Activated T-cell treated with anti-CD3 and anti-CD28 coated beads, Interleukin-2, amount 50 U/mL, for 24 hours (primary cell): ENCODE results near the gene RNF180.
"Not testable (repeated sequence)": the region's sequence is repeated elsewhere in the genome, so short reads cannot be mapped to it uniquely, and the experiment has no call there.

Source experiments
- DNase-seq: peaks from one replicate; pipeline ENCODE4 v3.0.0-alpha.2; 2020
- H3K27ac Mint-ChIP-seq: 2 replicates; pipeline ENCODE4 v1.8.0; 2020; ENCODE audit warnings: mild to moderate bottlenecking, mixed read lengths
- H3K27me3 Mint-ChIP-seq: 2 replicates; pipeline ENCODE4 v1.8.0; 2020; ENCODE audit warnings: mixed read lengths
- H3K36me3 Mint-ChIP-seq: 2 replicates; pipeline ENCODE4 v1.8.0; 2020; ENCODE audit warnings: low read depth, mixed read lengths
- H3K4me1 Mint-ChIP-seq: 2 replicates; pipeline ENCODE4 v1.8.0; 2020; ENCODE audit warnings: low read depth, mixed read lengths
- H3K4me3 Mint-ChIP-seq: 2 replicates; pipeline ENCODE4 v1.8.0; 2020; ENCODE audit warnings: mild to moderate bottlenecking, moderate library complexity, mixed read lengths
- H3K9me3 Mint-ChIP-seq: 2 replicates; pipeline ENCODE4 v1.8.0; 2020; ENCODE audit warnings: mixed read lengths

The RNF180 gene

GRCh38 chr5:64285188-64286130 is 119.8 kb downstream of the RNF180 start:
- H3K36me3 Mint-ChIP-seq: no peaks in the 10 kb centered on the region
- H3K4me3 Mint-ChIP-seq: no peak overlapping the region

GRCh38 chr5:64286381-64286780 is 120.7 kb downstream of the RNF180 start:
- Mint-ChIP-seq H3K4me3 (no peak overlapping the region), H3K27ac (no peak overlapping the region), H3K4me1 (no peaks in the 10 kb centered on the region), H3K27me3 (no peaks in the 10 kb centered on the region), H3K36me3 (no peaks in the 10 kb centered on the region), H3K9me3 (peaks cover 24% of the 10 kb centered on the region)
- no peak for DNase-seq

More at GRCh38 chr5:64285188-64286130, 119.8 kb downstream of the RNF180 start:
- no peaks in the 10 kb centered on the region for H3K27me3 Mint-ChIP-seq
- peaks cover 20% of the 10 kb centered on the region for H3K9me3 Mint-ChIP-seq
- DNase-seq: no peak
- no peak overlapping the region for H3K27ac Mint-ChIP-seq
- no peaks in the 10 kb centered on the region for H3K4me1 Mint-ChIP-seq

- H3K9me3 Mint-ChIP-seq: peaks cover 20% of the 10 kb centered on the region
- H3K36me3 Mint-ChIP-seq, H3K27ac Mint-ChIP-seq, H3K4me1 Mint-ChIP-seq, H3K27me3 Mint-ChIP-seq, DNase-seq, H3K4me3 Mint-ChIP-seq: not testable (repeated sequence)
Observed at GRCh38 chr5:64288496-64288895, 122.9 kb downstream of the RNF180 start.

- Mint-ChIP-seq H3K4me1 (no peaks in the 10 kb centered on the region), H3K27me3 (no peaks in the 10 kb centered on the region), H3K27ac (no peak overlapping the region), H3K36me3 (no peaks in the 10 kb centered on the region), H3K4me3 (no peak overlapping the region), H3K9me3 (peaks cover 12% of the 10 kb centered on the region)
- no peak for DNase-seq
Observed at GRCh38 chr5:64292611-64293215, 127.1 kb downstream of the RNF180 start.

- no peaks in the 10 kb centered on the region for H3K4me1 Mint-ChIP-seq
- peaks cover 8% of the 10 kb centered on the region for H3K9me3 Mint-ChIP-seq
- H3K4me3 Mint-ChIP-seq: no peak overlapping the region
- no peak for DNase-seq
- no peaks in the 10 kb centered on the region for H3K27me3 Mint-ChIP-seq
- no peak overlapping the region for H3K27ac Mint-ChIP-seq
- no peaks in the 10 kb centered on the region for H3K36me3 Mint-ChIP-seq
Observed at GRCh38 chr5:64295101-64295500, 129.5 kb downstream of the RNF180 start.

GRCh38 chr5:64298586-64298985 is 132.9 kb downstream of the RNF180 start:
- no peaks in the 10 kb centered on the region for H3K9me3 Mint-ChIP-seq
- no peaks in the 10 kb centered on the region for H3K27me3 Mint-ChIP-seq
- no peak for DNase-seq
- no peak overlapping the region for H3K27ac Mint-ChIP-seq
- no peak overlapping the region for H3K4me3 Mint-ChIP-seq
- no peaks in the 10 kb centered on the region for H3K36me3 Mint-ChIP-seq
- no peaks in the 10 kb centered on the region for H3K4me1 Mint-ChIP-seq

- H3K9me3 Mint-ChIP-seq: no peaks in the 10 kb centered on the region
- no peak for DNase-seq
- no peaks in the 10 kb centered on the region for H3K36me3 Mint-ChIP-seq
- no peaks in the 10 kb centered on the region for H3K27me3 Mint-ChIP-seq
- no peak overlapping the region for H3K27ac Mint-ChIP-seq
- H3K4me3 Mint-ChIP-seq: no peak overlapping the region
- H3K4me1 Mint-ChIP-seq: no peaks in the 10 kb centered on the region
Observed at GRCh38 chr5:64299805-64300204, 134.2 kb downstream of the RNF180 start.

- no peak overlapping the region for H3K4me3 Mint-ChIP-seq
- no peaks in the 10 kb centered on the region for H3K27me3 Mint-ChIP-seq
- H3K36me3 Mint-ChIP-seq: no peaks in the 10 kb centered on the region
- no peaks in the 10 kb centered on the region for H3K4me1 Mint-ChIP-seq
- H3K27ac Mint-ChIP-seq: no peak overlapping the region
- H3K9me3 Mint-ChIP-seq: no peaks in the 10 kb centered on the region
- no peak for DNase-seq
Observed at GRCh38 chr5:64301566-64301965, 135.9 kb downstream of the RNF180 start.

- Mint-ChIP-seq H3K4me3 (no peak overlapping the region), H3K27me3 (no peaks in the 10 kb centered on the region), H3K4me1 (no peaks in the 10 kb centered on the region), H3K9me3 (no peaks in the 10 kb centered on the region), H3K27ac (no peak overlapping the region), H3K36me3 (no peaks in the 10 kb centered on the region)
- no peak for DNase-seq
Observed at GRCh38 chr5:64308135-64308534, 142.5 kb downstream of the RNF180 start.

- Mint-ChIP-seq H3K4me1 (no peaks in the 10 kb centered on the region), H3K27ac (no peak overlapping the region), H3K27me3 (no peaks in the 10 kb centered on the region), H3K4me3 (no peak overlapping the region), H3K9me3 (no peaks in the 10 kb centered on the region), H3K36me3 (no peaks in the 10 kb centered on the region)
- no peak for DNase-seq
Observed at GRCh38 chr5:64312491-64312890, 146.8 kb downstream of the RNF180 start.

GRCh38 chr5:64315778-64316177 is 150.1 kb downstream of the RNF180 start:
- no peak for DNase-seq
- Mint-ChIP-seq H3K4me1 (no peaks in the 10 kb centered on the region), H3K36me3 (no peaks in the 10 kb centered on the region), H3K4me3 (no peak overlapping the region), H3K9me3 (no peaks in the 10 kb centered on the region), H3K27me3 (no peaks in the 10 kb centered on the region), H3K27ac (no peak overlapping the region)

- no peaks in the 10 kb centered on the region for H3K4me1 Mint-ChIP-seq
- no peaks in the 10 kb centered on the region for H3K36me3 Mint-ChIP-seq
- no peaks in the 10 kb centered on the region for H3K27me3 Mint-ChIP-seq
- no peaks in the 10 kb centered on the region for H3K9me3 Mint-ChIP-seq
- no peak overlapping the region for H3K27ac Mint-ChIP-seq
- DNase-seq: no peak
- no peak overlapping the region for H3K4me3 Mint-ChIP-seq
Observed at GRCh38 chr5:64318175-64318574, 152.5 kb downstream of the RNF180 start.

GRCh38 chr5:64323591-64323990 is 157.9 kb downstream of the RNF180 start:
- H3K9me3 Mint-ChIP-seq: peaks cover 8% of the 10 kb centered on the region

GRCh38 chr5:64330728-64331231 is 165.1 kb downstream of the RNF180 start:
- DNase-seq: no peak
- Mint-ChIP-seq H3K27me3 (no peaks in the 10 kb centered on the region), H3K4me1 (no peaks in the 10 kb centered on the region), H3K36me3 (no peaks in the 10 kb centered on the region), H3K27ac (no peak overlapping the region), H3K9me3 (peaks cover 13% of the 10 kb centered on the region), H3K4me3 (no peak overlapping the region)

More at GRCh38 chr5:64323591-64323990, 157.9 kb downstream of the RNF180 start:
- no peak for DNase-seq
- no peak overlapping the region for H3K4me3 Mint-ChIP-seq
- H3K4me1 Mint-ChIP-seq: no peaks in the 10 kb centered on the region
- H3K27me3 Mint-ChIP-seq: no peaks in the 10 kb centered on the region
- H3K36me3 Mint-ChIP-seq: no peaks in the 10 kb centered on the region
- H3K27ac Mint-ChIP-seq: no peak overlapping the region
